Choroid plexus epithelial cell (primary cell): ENCODE measurements around the gene SPATC1L.

Source experiments
- DNase-seq: peaks from one replicate; pipeline ENCODE4 v3.0.0-alpha.2; 2010; ENCODE audit warnings: low read depth
- H3K4me3 ChIP-seq: 2 replicates; pipeline ENCODE4 v1.5.1; 2011; ENCODE audit warnings: low read depth, mild to moderate bottlenecking, control low read depth, low read length, moderate library complexity
- TF ChIP-seq, protein P1 (sequence below): conservative IDR thresholded peaks from 2 replicates; pipeline ENCODE4 v1.5.1; 2011; ENCODE audit warnings: low read depth, mild to moderate bottlenecking, control low read depth, inconsistent platforms, low read length, moderate library complexity

SPATC1L gene

DNA sequence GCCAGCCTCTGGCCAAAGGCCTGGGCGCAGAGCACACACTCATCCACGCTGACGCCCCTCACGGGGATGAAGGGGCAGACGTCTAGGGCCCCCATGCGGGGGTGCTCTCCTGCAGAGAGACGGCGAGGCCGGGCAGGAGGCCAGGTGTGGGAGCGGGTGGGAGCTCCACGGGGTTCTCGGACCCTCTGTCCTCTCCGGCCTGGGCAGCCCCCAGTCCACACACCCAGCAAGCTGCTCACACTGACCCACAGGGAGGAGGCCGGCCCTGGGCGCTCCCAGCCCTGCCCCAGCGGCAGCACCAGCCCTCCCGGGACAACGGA, 31.4 kb downstream of the SPATC1L start:
- peak overlapping the region; percentile 38 for H3K4me3 ChIP-seq
- TF ChIP-seq, protein P1, sequence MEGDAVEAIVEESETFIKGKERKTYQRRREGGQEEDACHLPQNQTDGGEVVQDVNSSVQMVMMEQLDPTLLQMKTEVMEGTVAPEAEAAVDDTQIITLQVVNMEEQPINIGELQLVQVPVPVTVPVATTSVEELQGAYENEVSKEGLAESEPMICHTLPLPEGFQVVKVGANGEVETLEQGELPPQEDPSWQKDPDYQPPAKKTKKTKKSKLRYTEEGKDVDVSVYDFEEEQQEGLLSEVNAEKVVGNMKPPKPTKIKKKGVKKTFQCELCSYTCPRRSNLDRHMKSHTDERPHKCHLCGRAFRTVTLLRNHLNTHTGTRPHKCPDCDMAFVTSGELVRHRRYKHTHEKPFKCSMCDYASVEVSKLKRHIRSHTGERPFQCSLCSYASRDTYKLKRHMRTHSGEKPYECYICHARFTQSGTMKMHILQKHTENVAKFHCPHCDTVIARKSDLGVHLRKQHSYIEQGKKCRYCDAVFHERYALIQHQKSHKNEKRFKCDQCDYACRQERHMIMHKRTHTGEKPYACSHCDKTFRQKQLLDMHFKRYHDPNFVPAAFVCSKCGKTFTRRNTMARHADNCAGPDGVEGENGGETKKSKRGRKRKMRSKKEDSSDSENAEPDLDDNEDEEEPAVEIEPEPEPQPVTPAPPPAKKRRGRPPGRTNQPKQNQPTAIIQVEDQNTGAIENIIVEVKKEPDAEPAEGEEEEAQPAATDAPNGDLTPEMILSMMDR = no peak
- no peak for DNase-seq

DNA sequence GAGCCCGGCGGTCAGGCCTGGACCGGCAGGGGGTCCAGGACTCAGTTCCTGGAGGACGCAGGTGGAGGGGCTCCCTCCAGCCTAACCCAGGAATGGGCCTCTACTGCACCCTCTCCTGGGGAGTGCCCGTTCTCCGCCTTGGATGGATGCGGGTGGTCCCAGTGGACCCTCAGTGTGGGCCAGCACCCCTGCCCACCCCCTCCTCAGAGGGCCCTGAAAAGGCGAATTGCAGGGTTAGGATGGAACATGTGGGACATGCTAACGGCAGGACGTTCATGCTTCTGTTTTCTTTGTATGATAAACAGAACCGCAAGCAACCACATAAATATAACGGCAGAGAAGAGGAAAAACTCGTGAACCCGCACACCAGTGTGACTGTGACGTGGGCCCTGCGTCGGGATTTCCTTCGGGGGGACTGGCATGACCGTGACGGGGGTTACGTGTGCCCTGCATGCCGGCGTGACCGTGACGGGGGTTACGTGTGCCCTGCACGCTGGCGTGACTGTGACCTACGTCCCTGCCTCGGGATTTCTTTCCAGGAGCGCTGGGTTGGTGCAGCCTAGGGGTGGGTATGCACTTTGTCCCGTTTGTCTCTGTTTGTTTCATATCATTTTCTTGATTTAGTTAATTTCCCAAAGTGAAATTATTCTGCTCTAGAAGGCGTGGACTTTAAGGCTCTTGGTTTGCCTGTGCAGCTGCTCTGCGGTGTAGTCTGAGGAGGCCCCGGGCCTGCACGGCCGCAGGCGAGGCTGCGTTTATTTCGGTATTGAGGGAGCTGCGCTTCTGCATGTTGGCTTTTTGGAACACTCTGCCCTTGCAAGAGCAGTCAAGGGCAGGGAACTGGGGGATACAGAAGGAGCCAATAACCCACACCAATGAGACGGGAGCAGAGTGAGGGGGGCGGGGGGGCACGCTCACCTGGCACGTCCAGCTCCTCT, 32.0 kb downstream of the SPATC1L start:
- TF ChIP-seq, protein P1 = no peak
- no peak for DNase-seq
- no peak overlapping the region for H3K4me3 ChIP-seq

DNA sequence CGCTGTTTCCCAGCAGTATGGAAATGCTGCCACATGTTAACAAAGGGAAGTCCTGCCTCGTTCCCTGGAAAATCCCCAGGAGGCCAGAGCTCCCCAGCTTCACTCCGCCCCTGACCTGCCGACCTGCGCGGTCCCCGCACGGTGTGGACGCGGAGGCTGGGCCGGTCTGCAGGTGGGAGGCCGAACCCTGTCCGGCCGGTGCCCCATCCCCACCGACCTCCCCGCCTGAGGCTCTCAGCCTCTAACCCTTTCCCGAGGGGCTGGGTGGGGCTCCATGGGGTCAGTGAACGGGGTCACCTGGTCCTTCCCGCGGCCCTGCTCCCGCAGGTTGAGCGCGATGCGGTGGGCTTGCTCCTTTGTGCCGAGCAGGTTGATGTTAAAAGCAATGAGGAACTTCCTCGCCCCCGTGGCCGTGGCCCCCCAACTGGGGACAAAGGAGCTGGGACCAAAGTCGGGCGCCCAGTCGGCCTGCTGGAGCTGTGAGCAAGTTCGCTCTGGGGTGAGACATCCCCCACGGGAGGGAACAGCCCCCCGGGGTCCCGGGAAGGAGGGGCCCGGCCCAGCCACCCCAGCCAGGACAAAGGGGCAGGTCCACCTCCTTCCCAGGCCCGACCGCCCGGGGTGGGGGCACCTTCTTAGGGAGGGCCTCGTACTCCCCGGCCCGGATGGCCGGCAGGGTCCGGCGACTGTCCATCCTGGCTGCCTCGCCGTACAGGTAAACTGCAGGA, 32.8 kb downstream of the SPATC1L start:
- no peak for DNase-seq
- no peak overlapping the region for H3K4me3 ChIP-seq
- TF ChIP-seq, protein P1 = no peak

DNA sequence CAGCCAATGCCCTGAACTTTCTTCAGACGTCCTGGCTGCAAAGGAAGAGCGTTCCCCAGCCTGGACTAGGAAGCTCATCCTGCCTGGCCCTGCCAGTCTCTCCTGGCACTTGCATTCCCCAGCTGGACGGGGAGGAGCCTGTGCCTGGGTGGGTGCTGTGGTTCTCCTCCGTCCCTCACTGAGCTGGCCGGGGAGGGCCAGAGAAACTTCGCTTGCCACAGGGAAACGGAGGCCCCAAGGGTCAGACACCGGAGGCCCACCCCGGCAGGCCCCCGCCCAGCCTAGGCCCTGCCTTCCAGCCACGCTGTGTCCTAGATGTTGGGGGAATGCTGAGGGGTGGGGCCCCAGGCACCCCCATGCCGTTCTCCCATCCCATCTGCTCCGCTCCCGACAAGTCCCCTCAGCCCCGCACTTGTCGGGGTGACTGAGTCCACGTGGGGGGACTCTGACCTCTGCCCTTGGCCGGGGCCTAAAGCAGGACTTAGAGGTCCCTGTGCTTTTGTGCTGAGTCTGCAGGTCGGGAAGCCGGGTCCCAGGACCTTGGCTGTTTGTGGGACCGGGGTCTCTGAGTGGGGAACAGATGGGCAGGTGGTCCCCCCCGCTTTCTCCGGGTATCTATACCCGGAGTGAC, 33.7 kb downstream of the SPATC1L start:
- no peak for DNase-seq
- TF ChIP-seq, protein P1 = no peak
- H3K4me3 ChIP-seq = no peak overlapping the region

GRCh38 chr21:46150073-46150472, 34.2 kb downstream of the SPATC1L start:
- TF ChIP-seq, protein P1 = no peak
- H3K4me3 ChIP-seq = no peak overlapping the region
- no peak for DNase-seq

- no peak overlapping the region for H3K4me3 ChIP-seq
- no peak for DNase-seq
- TF ChIP-seq, protein P1 = no peak
These were observed 34.9 kb downstream of the SPATC1L start for GRCh38 chr21:46149205-46149901.
